ENCODE results near the gene TP63.

TP63 gene

DNA sequence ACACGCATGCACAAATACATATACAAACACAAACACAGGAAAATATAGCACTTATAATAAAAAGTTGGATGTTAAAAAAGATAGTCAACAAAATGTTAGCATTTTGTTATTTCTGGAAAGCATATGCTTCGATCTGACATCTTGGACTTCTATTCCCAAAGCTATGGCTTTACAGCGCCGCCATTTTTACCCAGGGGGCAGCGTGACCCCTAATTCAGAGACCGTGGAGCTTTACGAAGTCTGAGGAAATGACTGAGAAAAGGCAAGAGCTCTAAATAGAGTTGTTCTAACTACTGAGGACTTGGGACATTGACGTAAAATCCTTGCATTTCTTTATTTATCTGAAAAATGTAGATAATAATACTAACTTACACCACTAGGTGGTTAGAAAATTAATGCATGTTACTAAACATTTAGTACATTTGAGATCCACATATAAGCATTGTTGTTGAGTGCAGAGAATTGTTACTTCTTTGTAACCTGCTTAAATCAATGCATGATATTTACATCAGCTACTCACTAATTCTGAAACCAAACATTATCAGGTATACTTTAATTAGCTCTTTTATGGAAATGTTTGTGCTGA is 155.4 kb downstream of the TP63 start:
- no peak overlapping the region for H3K4me2 ChIP-seq
- no peaks in the 10 kb centered on the region for H3K36me3 ChIP-seq
- H3K4me1 ChIP-seq = no peaks in the 10 kb centered on the region
- no peak overlapping the region for H3K9ac ChIP-seq
- no peaks in the 10 kb centered on the region for H4K20me1 ChIP-seq
- no peaks in the 10 kb centered on the region for H3K9me3 ChIP-seq
- H3K27ac ChIP-seq = no peak overlapping the region
- TF ChIP-seq Cebpa-rat (IDR thresholded peaks at IDR 0.05) = no peak
- H3K27me3 ChIP-seq = no peaks in the 10 kb centered on the region
- no peak overlapping the region for H3K4me3 ChIP-seq

GRCh38 chr3:189787191-189787590 is 156.0 kb downstream of the TP63 start:
- Histone ChIP-seq H3K27ac (no peak overlapping the region), H3K27me3 (no peaks in the 10 kb centered on the region), H4K20me1 (no peaks in the 10 kb centered on the region), H3K4me1 (no peaks in the 10 kb centered on the region), H3K9ac (no peak overlapping the region), H3K4me2 (no peak overlapping the region), H3K4me3 (no peak overlapping the region), H3K36me3 (no peaks in the 10 kb centered on the region), H3K9me3 (no peaks in the 10 kb centered on the region)
- no peak for TF ChIP-seq Cebpa-rat (IDR thresholded peaks at IDR 0.05)

GRCh38 chr3:189787632-189788031 is 156.4 kb downstream of the TP63 start:
- no peaks in the 10 kb centered on the region for H3K4me1 ChIP-seq
- no peak overlapping the region for H3K4me3 ChIP-seq
- H3K9ac ChIP-seq = no peak overlapping the region
- no peak overlapping the region for H3K4me2 ChIP-seq
- TF ChIP-seq Cebpa-rat (IDR thresholded peaks at IDR 0.05) = no peak
- H3K9me3 ChIP-seq = no peaks in the 10 kb centered on the region
- H3K36me3 ChIP-seq = no peaks in the 10 kb centered on the region
- no peaks in the 10 kb centered on the region for H3K27me3 ChIP-seq
- H4K20me1 ChIP-seq = no peaks in the 10 kb centered on the region
- H3K27ac ChIP-seq = no peak overlapping the region

DNA sequence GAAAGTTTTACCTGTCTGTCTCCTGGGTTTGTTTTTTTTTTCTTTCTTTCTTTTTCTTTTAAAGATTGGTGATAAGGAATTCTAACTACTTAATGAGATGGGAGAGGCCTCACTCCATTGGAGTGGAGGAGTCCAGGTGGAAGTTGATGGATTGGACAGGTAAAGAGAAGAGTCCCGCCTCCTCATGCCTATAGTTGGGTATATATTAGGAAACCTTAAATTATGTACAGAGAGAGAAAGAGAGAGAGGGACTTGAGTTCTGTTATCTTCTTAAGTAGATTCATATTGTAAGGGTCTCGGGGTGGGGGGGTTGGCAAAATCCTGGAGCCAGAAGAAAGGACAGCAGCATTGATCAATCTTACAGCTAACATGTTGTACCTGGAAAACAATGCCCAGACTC is 158.2 kb downstream of the TP63 start:
- H3K27ac ChIP-seq = no peak overlapping the region
- H3K36me3 ChIP-seq = no peaks in the 10 kb centered on the region
- no peak overlapping the region for H3K4me2 ChIP-seq
- no peaks in the 10 kb centered on the region for H3K27me3 ChIP-seq
- H3K4me1 ChIP-seq = no peaks in the 10 kb centered on the region
- H4K20me1 ChIP-seq = no peaks in the 10 kb centered on the region
- TF ChIP-seq Cebpa-rat (IDR thresholded peaks at IDR 0.05) = no peak
- H3K9me3 ChIP-seq = no peaks in the 10 kb centered on the region
- no peak overlapping the region for H3K4me3 ChIP-seq
- H3K9ac ChIP-seq = no peak overlapping the region

GRCh38 chr3:189790658-189791057 is 159.5 kb downstream of the TP63 start:
- H3K27ac ChIP-seq = no peak overlapping the region
- no peaks in the 10 kb centered on the region for H3K36me3 ChIP-seq
- H3K9ac ChIP-seq = no peak overlapping the region
- H3K4me2 ChIP-seq = no peak overlapping the region
- TF ChIP-seq Cebpa-rat (IDR thresholded peaks at IDR 0.05) = no peak
- no peak overlapping the region for H3K4me3 ChIP-seq
- no peaks in the 10 kb centered on the region for H3K27me3 ChIP-seq
- H4K20me1 ChIP-seq = no peaks in the 10 kb centered on the region
- H3K9me3 ChIP-seq = no peaks in the 10 kb centered on the region
- no peaks in the 10 kb centered on the region for H3K4me1 ChIP-seq

- H4K20me1 ChIP-seq = no peaks in the 10 kb centered on the region
- H3K4me2 ChIP-seq = no peak overlapping the region
- H3K27me3 ChIP-seq = no peaks in the 10 kb centered on the region
- H3K9ac ChIP-seq = no peak overlapping the region
- H3K36me3 ChIP-seq = no peaks in the 10 kb centered on the region
- H3K4me1 ChIP-seq = no peaks in the 10 kb centered on the region
- H3K27ac ChIP-seq = no peak overlapping the region
- no peak overlapping the region for H3K4me3 ChIP-seq
- H3K9me3 ChIP-seq = no peaks in the 10 kb centered on the region
- no peak for TF ChIP-seq Cebpa-rat (IDR thresholded peaks at IDR 0.05)
These were observed 161.1 kb downstream of the TP63 start for GRCh38 chr3:189792046-189792929.

DNA sequence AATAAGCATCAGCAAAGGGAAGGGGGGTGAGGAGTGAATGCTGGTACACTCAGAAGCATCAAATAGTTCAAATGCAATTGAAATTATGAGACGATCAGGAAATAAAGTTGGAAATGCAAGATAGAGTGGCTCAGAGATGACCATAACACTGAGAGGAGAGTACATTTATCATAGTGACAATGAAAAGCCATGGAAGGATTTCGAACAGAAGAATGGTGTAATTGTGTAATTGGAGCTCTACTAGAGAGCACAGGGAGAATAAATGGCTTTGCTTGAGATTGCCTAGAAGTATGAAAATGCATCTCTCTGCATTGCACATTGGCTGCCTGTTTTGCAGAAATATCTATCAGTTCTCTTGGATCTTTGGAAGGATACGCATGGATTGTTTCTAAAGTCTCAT is 163.3 kb downstream of the TP63 start:
- Histone ChIP-seq H3K36me3 (no peaks in the 10 kb centered on the region), H3K4me1 (no peaks in the 10 kb centered on the region), H3K9me3 (no peaks in the 10 kb centered on the region), H4K20me1 (no peaks in the 10 kb centered on the region), H3K27me3 (no peaks in the 10 kb centered on the region), H3K27ac (no peak overlapping the region), H3K9ac (no peak overlapping the region), H3K4me2 (no peak overlapping the region), H3K4me3 (no peak overlapping the region)
- no peak for TF ChIP-seq Cebpa-rat (IDR thresholded peaks at IDR 0.05)

- Histone ChIP-seq H3K27ac (no peak overlapping the region), H4K20me1 (no peaks in the 10 kb centered on the region)
- no peak for TF ChIP-seq Cebpa-rat (IDR thresholded peaks at IDR 0.05)
These were observed 166.0 kb downstream of the TP63 start for GRCh38 chr3:189797103-189797750.

GRCh38 chr3:189799366-189799765 is 168.2 kb downstream of the TP63 start:
- H3K4me1 ChIP-seq = no peaks in the 10 kb centered on the region
- no peak overlapping the region for H3K27ac ChIP-seq
- no peak overlapping the region for H3K9ac ChIP-seq
- no peak overlapping the region for H3K4me2 ChIP-seq
- H3K36me3 ChIP-seq = no peaks in the 10 kb centered on the region
- no peaks in the 10 kb centered on the region for H4K20me1 ChIP-seq
- TF ChIP-seq Cebpa-rat (IDR thresholded peaks at IDR 0.05) = no peak
- no peaks in the 10 kb centered on the region for H3K9me3 ChIP-seq
- H3K27me3 ChIP-seq = no peaks in the 10 kb centered on the region
- H3K4me3 ChIP-seq = no peak overlapping the region

More at GRCh38 chr3:189797103-189797750, 166.0 kb downstream of the TP63 start:
- no peaks in the 10 kb centered on the region for H3K27me3 ChIP-seq
- no peaks in the 10 kb centered on the region for H3K4me1 ChIP-seq
- H3K4me3 ChIP-seq = no peak overlapping the region
- H3K9ac ChIP-seq = no peak overlapping the region
- H3K36me3 ChIP-seq = no peaks in the 10 kb centered on the region
- no peaks in the 10 kb centered on the region for H3K9me3 ChIP-seq
- no peak overlapping the region for H3K4me2 ChIP-seq

GRCh38 chr3:189800436-189800835 is 169.2 kb downstream of the TP63 start:
- no peak overlapping the region for H3K27ac ChIP-seq
- H3K4me1 ChIP-seq = no peaks in the 10 kb centered on the region
- no peaks in the 10 kb centered on the region for H4K20me1 ChIP-seq
- no peak overlapping the region for H3K4me3 ChIP-seq
- no peaks in the 10 kb centered on the region for H3K9me3 ChIP-seq
- TF ChIP-seq Cebpa-rat (IDR thresholded peaks at IDR 0.05) = no peak
- H3K4me2 ChIP-seq = no peak overlapping the region
- no peaks in the 10 kb centered on the region for H3K27me3 ChIP-seq
- no peak overlapping the region for H3K9ac ChIP-seq
- no peaks in the 10 kb centered on the region for H3K36me3 ChIP-seq
